Glomerular endothelial cell (primary cell): ENCODE results near the gene FRYL. TPM values are rescaled to one million over a fixed set of nuclear protein-coding genes. Genes with fewer than 3 reads are reported as not detected.
"Not testable (repeated sequence)": the region's sequence is repeated elsewhere in the genome, so short reads cannot be mapped to it uniquely, and the experiment has no call there.

ENCODE experiments used
- DNase-seq: peaks from one replicate; pipeline ENCODE4 v3.0.0-alpha.2; 2011; ENCODE audit warnings: low read depth, low spot score; ENCODE audit errors: extremely low read depth
- total RNA-seq: library from RNA; depleted of rRNA; stranded (reverse); fragments of >200 nt; gene quantifications from 2 replicates; pipeline ENCODE4 v1.2.3, GENCODE V29; 2015

Gene FRYL
- total RNA-seq, 1 donor from 2014 or later: 72.9 TPM

GRCh38 chr4:48748949-48749596, 31.0 kb downstream of the FRYL start:
- DNase-seq: no peak

- no peak for DNase-seq
Measured at GRCh38 chr4:48746608-48747362, 33.3 kb downstream of the FRYL start.

GRCh38 chr4:48745223-48745622, 34.9 kb downstream of the FRYL start:
- DNase-seq: not testable (repeated sequence)

- DNase-seq: no peak
Measured at GRCh38 chr4:48742412-48742811, 37.7 kb downstream of the FRYL start.

GRCh38 chr4:48739560-48740019, 40.5 kb downstream of the FRYL start:
- DNase-seq: no peak

- no peak for DNase-seq
Measured at GRCh38 chr4:48738856-48739255, 41.2 kb downstream of the FRYL start.

- not testable (repeated sequence) for DNase-seq
Measured at GRCh38 chr4:48728906-48729496, 51.1 kb downstream of the FRYL start.

GRCh38 chr4:48727666-48728459, 52.2 kb downstream of the FRYL start:
- no peak for DNase-seq

- no peak for DNase-seq
Measured at GRCh38 chr4:48725414-48725813, 54.7 kb downstream of the FRYL start.

- no peak for DNase-seq
Measured at GRCh38 chr4:48722509-48723446, 57.3 kb downstream of the FRYL start.

GRCh38 chr4:48720459-48720858, 59.6 kb downstream of the FRYL start:
- no peak for DNase-seq

- no peak for DNase-seq
Measured at GRCh38 chr4:48718818-48719465, 61.1 kb downstream of the FRYL start.

- not testable (repeated sequence) for DNase-seq
Measured at GRCh38 chr4:48716285-48716684, 63.8 kb downstream of the FRYL start.

- no peak for DNase-seq
Measured at GRCh38 chr4:48710446-48711209, 69.5 kb downstream of the FRYL start.

GRCh38 chr4:48709901-48710300, 70.2 kb downstream of the FRYL start:
- DNase-seq: no peak

- DNase-seq: no peak
Measured at GRCh38 chr4:48708610-48709009, 71.5 kb downstream of the FRYL start.

GRCh38 chr4:48706736-48707135, 73.3 kb downstream of the FRYL start:
- no peak for DNase-seq

- DNase-seq: no peak
Measured at GRCh38 chr4:48705609-48706008, 74.5 kb downstream of the FRYL start.
